Measurements from ENCODE around the gene UNC79.

GRCh38 chr14:93540235-93540634, 109.5 kb downstream of the UNC79 start:
- TF ChIP-seq CTCF (IDR thresholded peaks at IDR 0.05; ENCODE audit: poor library complexity) (no peak), EZH2 (IDR thresholded peaks at IDR 0.05; ENCODE audit: borderline replicate concordance) (no peak), EZH2phosphoT487 (IDR thresholded peaks at IDR 0.05; ENCODE audit: low read depth, severe bottlenecking, unreplicated experiment) (no peak)
